ENCODE data around the gene LUZP1. TPM values are rescaled to one million over a fixed set of nuclear protein-coding genes. Genes with fewer than 3 reads are reported as not detected.
A peak's percentile ranks its signal among the peaks of the same experiment; 100 is the strongest.

The LUZP1 gene
- total and polyA plus RNA-seq, 2 donors (not counting 3 experiments of a cell fraction or from before 2014, with no cell fraction given): 26.3 to 82.4 TPM

GRCh38 chr1:23210351-23210785, 41.7 kb upstream of the LUZP1 start:
- DNase-seq (ENCODE audit: low read depth, low spot score) (no peak), FAIRE-seq (no peak)
- no peak overlapping the region for H2AFZ ChIP-seq (ENCODE audit: low read depth, low read length)
- peaks cover 8% of the 10 kb centered on the region for H3K4me1 ChIP-seq (ENCODE audit: control insufficient read depth, extremely low read depth, insufficient read depth, low read length)
- ChIA-PET CTCF (interaction anchor here (1.2 to 1.4 kb wide), 3 partner anchors 12 to 233 kb away, joined by 3 to 7 read pairs (median 4); no protein-coding TSS in a partner anchor), POLR2A (no interaction called here)
- no peaks in the 10 kb centered on the region for H3K79me2 ChIP-seq (ENCODE audit: control insufficient read depth, insufficient read depth, low read length)
- H3K9me3 ChIP-seq (replicated peaks; ENCODE audit: control insufficient read depth, insufficient read depth, low read length): no peaks in the 10 kb centered on the region
- no peak overlapping the region for H3K9ac ChIP-seq (replicated peaks; ENCODE audit: extremely low read depth, insufficient read depth, low read length)
- no peak overlapping the region for H3K27ac ChIP-seq (ENCODE audit: insufficient read depth, low read depth, low read length)
- BruUV-seq (replicated peaks): no TSS peak
- H3K27me3 ChIP-seq (ENCODE audit: control insufficient read depth in 2 of 2, insufficient read depth in 2 of 2, low read length in 2 of 2): no peaks in the 10 kb centered on the region
- H3K4me3 ChIP-seq (replicated peaks in 1 of 3; ENCODE audit: insufficient read depth in 1 of 3, low read depth in 1 of 3, low read length in 3 of 3): no peak overlapping the region
- H3K36me3 ChIP-seq (ENCODE audit: control insufficient read depth in 2 of 2, extremely low read depth in 1 of 2, insufficient read depth in 2 of 2, low read length in 2 of 2): no peaks in the 10 kb centered on the region
- H3K9me1 ChIP-seq (replicated peaks; ENCODE audit: control insufficient read depth, extremely low read depth, insufficient read depth, low read length): no peaks in the 10 kb centered on the region
- no peak overlapping the region for H3K4me2 ChIP-seq (ENCODE audit: insufficient read depth, low read length)
- TF ChIP-seq FOS (IDR thresholded peaks at IDR 0.05; ENCODE audit: borderline replicate concordance, insufficient read depth, low read length) (no peak), CTCF (IDR thresholded peaks at IDR 0.05; ENCODE audit: extremely low read depth in 1 of 2, insufficient read depth in 1 of 2, low read depth in 1 of 2, low read length in 2 of 2) (peak in 1 of 2 donors; percentile 10), EZH2 (IDR thresholded peaks at IDR 0.05; ENCODE audit: borderline replicate concordance, low read depth, low read length, severe bottlenecking) (no peak)
- dilution Hi-C loops (cut with MboI; ENCODE audit: extremely low pct_ligation_motif_present, low sequenced_read_pairs): no loop called here
- no peaks in the 10 kb centered on the region for H4K20me1 ChIP-seq (replicated peaks; ENCODE audit: control insufficient read depth, extremely low read depth, insufficient read depth, low read length)
- intact Hi-C loops (cut with micrococcal nuclease): no loop called here

DNA sequence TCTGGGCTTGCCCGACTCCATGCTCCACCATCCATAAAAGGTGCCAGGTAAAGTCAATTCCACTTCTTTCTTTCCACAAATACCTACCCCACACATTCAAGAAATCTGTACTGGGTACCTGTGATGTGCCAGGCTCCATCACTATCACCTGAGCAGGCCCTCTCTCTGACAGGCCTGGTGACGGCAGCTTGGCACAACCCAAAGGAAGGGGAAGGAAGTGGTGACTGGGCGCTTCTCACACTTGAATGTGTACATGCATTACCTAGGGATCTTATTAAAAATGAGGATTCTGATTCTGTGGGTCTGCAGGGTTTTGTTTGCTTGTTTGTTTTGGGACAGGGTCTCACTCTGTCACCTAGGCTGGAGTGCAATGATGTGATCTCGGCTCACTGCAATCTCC, 41.1 kb upstream of the LUZP1 start:
- no TSS peak for BruUV-seq (replicated peaks)
- H4K20me1 ChIP-seq (replicated peaks; ENCODE audit: control insufficient read depth, extremely low read depth, insufficient read depth, low read length): no peaks in the 10 kb centered on the region
- no peak overlapping the region for H3K9ac ChIP-seq (replicated peaks; ENCODE audit: extremely low read depth, insufficient read depth, low read length)
- intact Hi-C loops (cut with micrococcal nuclease): no loop called here
- FAIRE-seq (peak; percentile 63), DNase-seq (ENCODE audit: low read depth, low spot score) (no peak)
- H3K4me2 ChIP-seq (ENCODE audit: insufficient read depth, low read length): no peak overlapping the region
- no peaks in the 10 kb centered on the region for H3K9me1 ChIP-seq (replicated peaks; ENCODE audit: control insufficient read depth, extremely low read depth, insufficient read depth, low read length)
- H3K4me1 ChIP-seq (ENCODE audit: control insufficient read depth, extremely low read depth, insufficient read depth, low read length): peaks cover 8% of the 10 kb centered on the region
- no peak overlapping the region for H3K4me3 ChIP-seq (replicated peaks in 1 of 3; ENCODE audit: insufficient read depth in 1 of 3, low read depth in 1 of 3, low read length in 3 of 3)
- dilution Hi-C loops (cut with MboI; ENCODE audit: extremely low pct_ligation_motif_present, low sequenced_read_pairs): no loop called here
- TF ChIP-seq JUN (IDR thresholded peaks at IDR 0.05; ENCODE audit: borderline replicate concordance, insufficient read depth, insufficient read length, low read depth) (no peak), POLR2A (IDR thresholded peaks at IDR 0.05; ENCODE audit: low read depth, low read length) (no peak), EZH2 (IDR thresholded peaks at IDR 0.05; ENCODE audit: borderline replicate concordance, low read depth, low read length, severe bottlenecking) (no peak), POLR2AphosphoS5 (IDR thresholded peaks at IDR 0.05; ENCODE audit: insufficient read depth, low read depth, low read length) (no peak), MAX (IDR thresholded peaks at IDR 0.05; ENCODE audit: insufficient read depth, insufficient read length) (no peak), FOS (IDR thresholded peaks at IDR 0.05; ENCODE audit: borderline replicate concordance, insufficient read depth, low read length) (no peak), GATA2 (IDR thresholded peaks at IDR 0.05; ENCODE audit: insufficient read depth, insufficient read length, low read depth, low read length) (no peak), CTCF (IDR thresholded peaks at IDR 0.05; ENCODE audit: extremely low read depth in 1 of 2, insufficient read depth in 1 of 2, low read depth in 1 of 2, low read length in 2 of 2) (no peak), MYC (IDR thresholded peaks at IDR 0.05; ENCODE audit: low read depth, low read length) (no peak)
- no peak overlapping the region for H3K27ac ChIP-seq (ENCODE audit: insufficient read depth, low read depth, low read length)
- H3K9me3 ChIP-seq (replicated peaks; ENCODE audit: control insufficient read depth, insufficient read depth, low read length): no peaks in the 10 kb centered on the region
- ChIA-PET POLR2A (interaction anchor here (0.5 kb wide), 1 partner anchor 53 kb away, joined by 3 read pairs; no protein-coding TSS in a partner anchor), CTCF (interaction anchor here (1.2 to 1.3 kb wide), 2 partner anchors 25 to 233 kb away, joined by 3 to 7 read pairs; no protein-coding TSS in a partner anchor)
- no peaks in the 10 kb centered on the region for H3K79me2 ChIP-seq (ENCODE audit: control insufficient read depth, insufficient read depth, low read length)
- H3K36me3 ChIP-seq (ENCODE audit: control insufficient read depth in 2 of 2, extremely low read depth in 1 of 2, insufficient read depth in 2 of 2, low read length in 2 of 2): no peaks in the 10 kb centered on the region
- H3K27me3 ChIP-seq (ENCODE audit: control insufficient read depth in 2 of 2, insufficient read depth in 2 of 2, low read length in 2 of 2): no peaks in the 10 kb centered on the region
- no peak overlapping the region for H2AFZ ChIP-seq (ENCODE audit: low read depth, low read length)
